Lower leg skin (tissue), 3 donors: ENCODE measurements around the gene GOLGA6L26.
"Not testable (repeated sequence)": the region's sequence is repeated elsewhere in the genome, so short reads cannot be mapped to it uniquely, and the experiment has no call there.

Experiments used
- POLR2A ChIP-seq, 2 donors: fragments of 450-650 bp; IDR thresholded peaks; one replicate each; pipeline ENCODE4 v1.6.1; 2016 to 2017; ENCODE audit warnings: antibody characterized with exemption in 2 of 2, mild to moderate bottlenecking in 1 of 2, moderate library complexity in 1 of 2
- TF ChIP-seq, protein P1 (sequence below), 3 donors: fragments of 450-650 bp; IDR thresholded peaks; one replicate each; pipeline ENCODE4 v1.5.1; 2016; ENCODE audit warnings: antibody characterized with exemption in 3 of 3, mild to moderate bottlenecking in 3 of 3, moderate library complexity in 2 of 3

DNA sequence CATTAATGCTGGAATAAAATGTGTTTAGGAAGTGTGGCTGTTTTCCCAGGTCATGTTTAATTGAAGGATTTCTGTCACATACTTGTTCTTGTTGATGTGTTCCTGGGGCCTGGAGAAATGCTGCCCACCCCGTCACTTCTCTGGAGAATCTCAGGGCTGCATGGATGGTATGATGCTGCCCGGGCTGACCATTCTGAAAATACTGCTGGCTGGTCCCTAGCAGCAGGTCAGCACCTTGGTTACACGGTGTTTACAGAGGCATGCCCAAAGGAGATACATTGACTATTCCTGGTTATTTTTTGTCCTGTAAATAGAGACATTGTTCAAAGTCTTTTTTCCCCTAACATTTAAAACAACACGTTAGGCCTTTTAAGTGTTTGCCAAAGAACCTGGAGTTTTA is 46.7 kb upstream of the GOLGA6L26 start:
- TF ChIP-seq, protein P1, sequence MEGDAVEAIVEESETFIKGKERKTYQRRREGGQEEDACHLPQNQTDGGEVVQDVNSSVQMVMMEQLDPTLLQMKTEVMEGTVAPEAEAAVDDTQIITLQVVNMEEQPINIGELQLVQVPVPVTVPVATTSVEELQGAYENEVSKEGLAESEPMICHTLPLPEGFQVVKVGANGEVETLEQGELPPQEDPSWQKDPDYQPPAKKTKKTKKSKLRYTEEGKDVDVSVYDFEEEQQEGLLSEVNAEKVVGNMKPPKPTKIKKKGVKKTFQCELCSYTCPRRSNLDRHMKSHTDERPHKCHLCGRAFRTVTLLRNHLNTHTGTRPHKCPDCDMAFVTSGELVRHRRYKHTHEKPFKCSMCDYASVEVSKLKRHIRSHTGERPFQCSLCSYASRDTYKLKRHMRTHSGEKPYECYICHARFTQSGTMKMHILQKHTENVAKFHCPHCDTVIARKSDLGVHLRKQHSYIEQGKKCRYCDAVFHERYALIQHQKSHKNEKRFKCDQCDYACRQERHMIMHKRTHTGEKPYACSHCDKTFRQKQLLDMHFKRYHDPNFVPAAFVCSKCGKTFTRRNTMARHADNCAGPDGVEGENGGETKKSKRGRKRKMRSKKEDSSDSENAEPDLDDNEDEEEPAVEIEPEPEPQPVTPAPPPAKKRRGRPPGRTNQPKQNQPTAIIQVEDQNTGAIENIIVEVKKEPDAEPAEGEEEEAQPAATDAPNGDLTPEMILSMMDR (IDR thresholded peaks at IDR 0.05) = not testable (repeated sequence)
- not testable (repeated sequence) for TF ChIP-seq POLR2A (IDR thresholded peaks at IDR 0.05)
